ENCODE results near the gene RIBC2. TPM values are rescaled to one million over a fixed set of nuclear protein-coding genes. Genes with fewer than 3 reads are reported as not detected.

RIBC2 gene
- total and polyA plus RNA-seq, 2 of the 4 experiments (the other 2 are of a cell fraction): 0.29 to 0.36 TPM

DNA sequence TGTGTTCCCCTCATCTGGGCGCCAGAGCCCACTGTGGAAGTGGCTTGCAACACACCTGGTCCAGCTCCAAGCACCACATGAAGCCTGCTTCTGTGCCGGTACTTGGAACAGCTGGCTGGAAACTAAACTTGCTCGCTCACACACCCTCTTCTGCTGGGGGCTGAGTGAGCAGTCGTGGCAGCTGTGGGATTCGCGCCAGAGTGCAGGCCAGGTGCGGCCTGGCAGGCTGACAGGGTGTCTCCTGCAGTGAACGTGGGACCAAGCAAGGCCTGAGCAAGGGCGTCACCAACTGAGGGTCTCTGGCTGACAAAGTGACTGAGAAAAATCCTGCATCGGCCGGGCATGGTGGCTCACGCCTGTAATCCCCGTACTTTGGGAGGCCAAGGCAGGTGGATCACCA is 15.3 kb upstream of the RIBC2 start:
- in situ Hi-C loops (cut with MboI; ENCODE audit: low sequenced_read_pairs): no loop called here

More for the DNA sequence above, 15.3 kb upstream of the RIBC2 start:
- no peak overlapping the region for H2AK5ac ChIP-seq (ENCODE audit: low read depth, low read length)
- no peak overlapping the region for H4K91ac ChIP-seq (ENCODE audit: insufficient read depth, low read depth, low read length)
- ChIA-PET POLR2A (ENCODE audit: unreplicated experiment) (no interaction called here), CTCF (no interaction called here)
- dilution Hi-C loops (cut with HindIII; ENCODE audit: low sequenced_read_pairs, unreplicated experiment) (no loop called here), intact Hi-C loops (cut with micrococcal nuclease) (loop anchor here (5.0 kb wide), 1 partner anchor 41 kb away; no protein-coding TSS in a partner anchor)
- no peak overlapping the region for H2AFZ ChIP-seq (replicated peaks; ENCODE audit: low read length, poor library complexity)
- no peak overlapping the region for H3K14ac ChIP-seq (replicated peaks; ENCODE audit: low read depth, low read length)
- H3K9ac ChIP-seq (ENCODE audit: low read depth, low read length): no peak overlapping the region
- TF ChIP-seq, protein P1, sequence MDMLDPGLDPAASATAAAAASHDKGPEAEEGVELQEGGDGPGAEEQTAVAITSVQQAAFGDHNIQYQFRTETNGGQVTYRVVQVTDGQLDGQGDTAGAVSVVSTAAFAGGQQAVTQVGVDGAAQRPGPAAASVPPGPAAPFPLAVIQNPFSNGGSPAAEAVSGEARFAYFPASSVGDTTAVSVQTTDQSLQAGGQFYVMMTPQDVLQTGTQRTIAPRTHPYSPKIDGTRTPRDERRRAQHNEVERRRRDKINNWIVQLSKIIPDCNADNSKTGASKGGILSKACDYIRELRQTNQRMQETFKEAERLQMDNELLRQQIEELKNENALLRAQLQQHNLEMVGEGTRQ (IDR thresholded peaks at IDR 0.05; ENCODE audit: low read depth, low read length): no peak
- TF ChIP-seq MAFK (IDR thresholded peaks at IDR 0.05; ENCODE audit: low read depth, low read length) (no peak), FOS (IDR thresholded peaks at IDR 0.05; ENCODE audit: low read depth, low read length) (no peak), RAD21 (IDR thresholded peaks at IDR 0.05; ENCODE audit: low read length) (no peak)
- BruUV-seq (replicated peaks): no TSS peak
- H3K9me1 ChIP-seq (ENCODE audit: insufficient read depth, low read length): no peaks in the 10 kb centered on the region
- no peak overlapping the region for H2BK5ac ChIP-seq (ENCODE audit: low read depth, low read length, poor library complexity, severe bottlenecking)
- no peaks in the 10 kb centered on the region for H4K20me1 ChIP-seq (ENCODE audit: insufficient read depth, low read length)
- H4K5ac ChIP-seq (ENCODE audit: low read depth, low read length): no peak overlapping the region
- H3K36me3 ChIP-seq (ENCODE audit: control insufficient read depth, insufficient read depth, low read length): no peaks in the 10 kb centered on the region
- H3K23ac ChIP-seq (ENCODE audit: low read depth, low read length): no peak overlapping the region
- H3K18ac ChIP-seq (ENCODE audit: low read depth, low read length): no peak overlapping the region
- H3K27ac ChIP-seq (ENCODE audit: insufficient read depth, low read length): no peak overlapping the region
- no peak overlapping the region for H2AK9ac ChIP-seq (replicated peaks; ENCODE audit: low read depth, low read length, poor library complexity)
- H2BK15ac ChIP-seq (ENCODE audit: low read depth, low read length): no peak overlapping the region
- H3K56ac ChIP-seq (ENCODE audit: extremely low read depth, insufficient read depth, low read length): no peak overlapping the region
- H3K27me3 ChIP-seq (ENCODE audit: control insufficient read depth, insufficient read depth, low read length): peaks cover 32% of the 10 kb centered on the region
- ATAC-seq (ENCODE audit: low read depth): no peak
- no peak overlapping the region for H3K4me3 ChIP-seq (ENCODE audit: insufficient read depth, low read depth, low read length)
- no peak overlapping the region for H2BK120ac ChIP-seq (ENCODE audit: low read depth, low read length)
- H3K79me1 ChIP-seq (ENCODE audit: low read depth in 1 of 2, low read length in 2 of 2): no peaks in the 10 kb centered on the region
- H4K8ac ChIP-seq (ENCODE audit: low read depth in 2 of 2, low read length in 2 of 2): no peak overlapping the region
- no peak overlapping the region for H3K4ac ChIP-seq (ENCODE audit: low read depth, low read length)
- no peak overlapping the region for H3K4me2 ChIP-seq (ENCODE audit: low read depth, low read length)
- H2BK20ac ChIP-seq (ENCODE audit: low read depth, low read length): no peak overlapping the region
- no peak for DNase-seq
- H3K9me3 ChIP-seq (ENCODE audit: control insufficient read depth, insufficient read depth, low read length): no peaks in the 10 kb centered on the region
- WGBS, 2 experiments (ENCODE audit: extremely low coverage in 2 of 2, insufficient read length in 1 of 2): 78% methylated on average over 11 of the region's 13 CpGs; no CpG with 5 or more reads in 1 of the 2 experiments
- no peaks in the 10 kb centered on the region for H3K4me1 ChIP-seq (ENCODE audit: control insufficient read depth, insufficient read depth, low read length)

Data from IMR-90 (cell line).